H9 (cell line): ENCODE measurements around the gene GTF2F2. TPM values are rescaled to one million over a fixed set of nuclear protein-coding genes. Genes with fewer than 3 reads are reported as not detected.

Source experiments
- DNase-seq: peaks from one replicate; pipeline ENCODE4 v3.0.0-alpha.2; 2017
- H2AFZ ChIP-seq: one replicate; pipeline ENCODE4 v1.6.1; 2013; ENCODE audit warnings: mild to moderate bottlenecking, low read length, control low read depth, moderate library complexity
- H2AK5ac ChIP-seq: 2 replicates; pipeline ENCODE4 v1.6.1; 2013; ENCODE audit warnings: low read length, control low read depth, mixed read lengths; ENCODE audit not compliant: insufficient read length
- H2BK120ac ChIP-seq: one replicate; pipeline ENCODE4 v1.6.1; 2013; ENCODE audit warnings: low read depth, mild to moderate bottlenecking, low read length, control low read depth, inconsistent platforms; ENCODE audit not compliant: poor library complexity, severe bottlenecking
- H2BK12ac ChIP-seq: 2 replicates; pipeline ENCODE4 v1.6.1; 2013; ENCODE audit warnings: low read length, control low read depth, mixed read lengths, low read depth; ENCODE audit not compliant: insufficient read length
- H2BK15ac ChIP-seq: 2 replicates; pipeline ENCODE4 v1.6.1; 2013; ENCODE audit warnings: low read depth, low read length, control low read depth
- H2BK20ac ChIP-seq: one replicate; pipeline ENCODE4 v1.6.1; 2013; ENCODE audit warnings: low read depth, mild to moderate bottlenecking, low read length, control low read depth, inconsistent platforms; ENCODE audit not compliant: poor library complexity, severe bottlenecking
- H2BK5ac ChIP-seq: 2 replicates; pipeline ENCODE4 v1.6.1; 2013; ENCODE audit warnings: low read length, control low read depth, mixed read lengths; ENCODE audit not compliant: insufficient read length
- H3K14ac ChIP-seq: 2 replicates; pipeline ENCODE4 v1.6.1; 2013; ENCODE audit warnings: low read length, control low read depth; ENCODE audit not compliant: insufficient read depth
- H3K18ac ChIP-seq: 2 replicates; pipeline ENCODE4 v1.6.1; 2013; ENCODE audit warnings: low read depth, mild to moderate bottlenecking, mixed read lengths, low read length, control low read depth; ENCODE audit not compliant: insufficient read length
- H3K23ac ChIP-seq: 2 replicates; pipeline ENCODE4 v1.6.1; 2013; ENCODE audit warnings: low read length, control low read depth, mixed read lengths, low read depth; ENCODE audit not compliant: insufficient read length
- H3K23me2 ChIP-seq: 2 replicates; pipeline ENCODE4 v1.6.1; 2013; ENCODE audit warnings: low read depth, mild to moderate bottlenecking, mixed read lengths, low read length, control low read depth; ENCODE audit not compliant: insufficient read length, poor library complexity, severe bottlenecking
- H3K27ac ChIP-seq: 2 replicates; pipeline ENCODE4 v1.5.1; 2013; ENCODE audit warnings: low read length, control low read depth, mixed read lengths, low read depth; ENCODE audit not compliant: insufficient read length
- H3K27me3 ChIP-seq: 2 replicates; pipeline ENCODE4 v1.6.1; 2013; ENCODE audit warnings: low read length, control low read depth, inconsistent platforms; ENCODE audit not compliant: insufficient read depth
- H3K4ac ChIP-seq: 2 replicates; pipeline ENCODE4 v1.6.1; 2013; ENCODE audit warnings: low read depth, mild to moderate bottlenecking, control low read depth, inconsistent platforms, low read length, moderate library complexity
- H3K4me1 ChIP-seq: 2 replicates; pipeline ENCODE4 v1.6.1; 2013; ENCODE audit warnings: low read length, control low read depth, inconsistent platforms; ENCODE audit not compliant: insufficient read depth
- H3K4me2 ChIP-seq: 2 replicates; pipeline ENCODE4 v1.6.1; 2013; ENCODE audit warnings: low read length, control low read depth, mixed read lengths; ENCODE audit not compliant: insufficient read length, insufficient read depth
- H3K56ac ChIP-seq: 2 replicates; pipeline ENCODE4 v1.6.1; 2013; ENCODE audit warnings: low read depth, mild to moderate bottlenecking, mixed read lengths, low read length, control low read depth; ENCODE audit not compliant: insufficient read length
- H3K79me1 ChIP-seq: 2 replicates; pipeline ENCODE4 v1.6.1; 2013; ENCODE audit warnings: low read depth, mild to moderate bottlenecking, moderate library complexity, low read length, control low read depth, inconsistent platforms; ENCODE audit not compliant: insufficient read depth, poor library complexity, severe bottlenecking
- H3K79me2 ChIP-seq: 2 replicates; pipeline ENCODE4 v1.6.1; 2013; ENCODE audit warnings: low read length, control low read depth, inconsistent platforms; ENCODE audit not compliant: insufficient read depth
- H3K9ac ChIP-seq: 2 replicates; pipeline ENCODE4 v1.6.1; 2013; ENCODE audit warnings: low read length, control low read depth, mixed read lengths; ENCODE audit not compliant: insufficient read length; ENCODE audit errors: extremely low read depth
- H3K9me3 ChIP-seq: one replicate; pipeline ENCODE4 v1.6.1; 2013; ENCODE audit warnings: low read depth, low read length, inconsistent platforms; ENCODE audit not compliant: control insufficient read depth
- H3T11ph ChIP-seq: one replicate; pipeline ENCODE4 v1.6.1; 2013; ENCODE audit warnings: mild to moderate bottlenecking, low read length, control low read depth, inconsistent platforms
- H4K20me1 ChIP-seq: one replicate; pipeline ENCODE4 v1.6.1; 2013; ENCODE audit not compliant: control insufficient read depth, insufficient read length, insufficient read depth
- H4K5ac ChIP-seq: 2 replicates; pipeline ENCODE4 v1.6.1; 2013; ENCODE audit warnings: low read depth, mild to moderate bottlenecking, mixed read lengths, low read length, control low read depth; ENCODE audit not compliant: insufficient read length
- H4K8ac ChIP-seq: replicated peaks from 2 replicates; pipeline ENCODE4 v1.6.1; 2013; ENCODE audit warnings: low read length, control low read depth, mixed read lengths, low read depth; ENCODE audit not compliant: insufficient read length
- H4K91ac ChIP-seq: 2 replicates; pipeline ENCODE4 v1.6.1; 2013; ENCODE audit warnings: low read depth, mild to moderate bottlenecking, moderate library complexity, mixed read lengths, low read length, control low read depth; ENCODE audit not compliant: insufficient read length
- H3K27ac Mint-ChIP-seq, 3 experiments: 2 replicates in 2 of 3; 3 replicates in 1 of 3; pipeline ENCODE4 v1.8.0; 2020 to 2021; ENCODE audit warnings: mixed read lengths in 3 of 3, mild to moderate bottlenecking in 1 of 3, moderate library complexity in 1 of 3
- H3K27me3 Mint-ChIP-seq: 2 replicates; pipeline ENCODE4 v1.8.0; 2021; ENCODE audit warnings: low read depth, mild to moderate bottlenecking, moderate library complexity, mixed read lengths
- H3K36me3 Mint-ChIP-seq, 3 experiments: 2 replicates in 2 of 3; 3 replicates in 1 of 3; pipeline ENCODE4 v1.8.0; 2020 to 2021; ENCODE audit warnings: low read depth in 3 of 3, mixed read lengths in 3 of 3; ENCODE audit not compliant: insufficient read depth in 1 of 3
- H3K4me1 Mint-ChIP-seq, 2 experiments: 2 replicates each; pipeline ENCODE4 v1.8.0; 2020; ENCODE audit warnings: mixed read lengths in 2 of 2
- H3K4me3 Mint-ChIP-seq, 2 experiments: 2 replicates in 1 of 2; 3 replicates in 1 of 2; pipeline ENCODE4 v1.8.0; 2020 to 2021; ENCODE audit warnings: mild to moderate bottlenecking in 2 of 2, mixed read lengths in 2 of 2, moderate library complexity in 1 of 2
- H3K9me3 Mint-ChIP-seq, 2 experiments: 2 replicates in 1 of 2; 3 replicates in 1 of 2; pipeline ENCODE4 v1.8.0; 2020; ENCODE audit warnings: mild to moderate bottlenecking in 2 of 2, mixed read lengths in 2 of 2, moderate library complexity in 1 of 2
- CTCF ChIP-seq: fragments of 200-600 bp; sonication (generic); conservative IDR thresholded peaks from 3 replicates; pipeline ENCODE4 v1.8.0; 2021; ENCODE audit warnings: antibody characterized with exemption, mild to moderate bottlenecking
- WGBS: extraction: QIAGEN DNeasy Blood & Tissue Kit; methylation state at CpG from one replicate; pipeline ENCODE4 v1.1.7; 2013; ENCODE audit warnings: missing lambda C conversion rate, low lambda C conversion rate, mixed read lengths; ENCODE audit not compliant: insufficient read length; ENCODE audit errors: extremely low coverage; 5-methylcytosine and 5-hydroxymethylcytosine counted together
- total RNA-seq: library from RNA; stranded (reverse); gene quantifications from 2 replicates; pipeline ENCODE4 v1.2.1, GENCODE V29; 2021

GTF2F2 gene
- total RNA-seq, 1 experiment from 2014 or later = 29.6 TPM

DNA sequence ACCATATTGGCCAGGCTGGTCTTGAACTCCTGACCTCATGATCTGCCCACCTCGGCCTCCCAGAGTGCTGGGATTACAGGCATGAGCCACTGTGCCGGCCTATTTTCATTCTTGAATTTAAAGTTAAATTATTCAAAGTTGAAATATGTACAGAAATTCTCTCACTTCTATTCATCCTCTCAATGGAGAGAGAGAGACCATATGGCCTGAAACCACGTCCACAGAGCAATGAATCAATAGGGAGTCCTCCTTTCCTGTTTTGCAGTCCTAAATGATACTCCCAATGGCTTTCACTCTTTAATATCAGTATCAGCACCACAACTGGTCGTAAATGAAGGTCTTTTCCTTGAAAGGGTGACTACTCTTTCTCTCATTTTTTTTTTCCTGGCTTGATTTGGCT lies 111.0 kb downstream of the GTF2F2 start:
- no CpG with 5 or more reads among the region's 4 CpGs for WGBS
- Histone ChIP-seq H3T11ph (no peak overlapping the region), H3K27ac (no peak overlapping the region), H4K5ac (no peak overlapping the region), H3K9me3 (no peaks in the 10 kb centered on the region), H3K18ac (no peak overlapping the region), H3K79me1 (no peaks in the 10 kb centered on the region), H2BK120ac (no peak overlapping the region), H3K79me2 (no peaks in the 10 kb centered on the region), H4K8ac (no peak overlapping the region), H2BK12ac (no peak overlapping the region), H3K9ac (no peak overlapping the region), H3K23ac (no peak overlapping the region), H3K4me1 (no peaks in the 10 kb centered on the region), H3K27me3 (no peaks in the 10 kb centered on the region), H2BK15ac (no peak overlapping the region), H4K20me1 (no peaks in the 10 kb centered on the region), H4K91ac (no peak overlapping the region), H3K56ac (no peak overlapping the region), H2AK5ac (no peak overlapping the region), H2BK20ac (no peak overlapping the region), H3K14ac (no peak overlapping the region), H2BK5ac (no peak overlapping the region), H3K4ac (no peak overlapping the region), H3K4me2 (no peak overlapping the region), H3K23me2 (no peaks in the 10 kb centered on the region), H2AFZ (no peak overlapping the region)
- H3K27ac Mint-ChIP-seq = 0 out of 7 replicates have a peak overlapping the region, but pooled peaks have one; percentile 14 to 32 (median 31)
- H3K4me3 Mint-ChIP-seq = no peak overlapping the region
- H3K9me3 Mint-ChIP-seq = no peaks in the 10 kb centered on the region
- H3K36me3 Mint-ChIP-seq = peaks cover 0 to 3% (median 0%) of the 10 kb centered on the region in 3 experiments; a peak in 1 of 7 replicates
- no peaks in the 10 kb centered on the region for H3K27me3 Mint-ChIP-seq
- DNase-seq = no peak
- H3K4me1 Mint-ChIP-seq = peaks cover 2 to 5% of the 10 kb centered on the region in 2 experiments; a peak in 3 of 4 replicates
- TF ChIP-seq CTCF = no peak
